HG02970 (cell line): Measurements from ENCODE around the gene NPPB.

Experiments used
- ATAC-seq: cut with Tn5 transposase; IDR thresholded peaks from one replicate; pipeline ENCODE4 v1.9.1; 2021; ENCODE audit warnings: mild to moderate bottlenecking, moderate library complexity, moderate number of reproducible peaks; ENCODE audit not compliant: unreplicated experiment, low FRiP score

Gene NPPB

GRCh38 chr1:11858968-11859871 is 475 bp upstream of the NPPB start:
- ATAC-seq, result no peak

- ATAC-seq, result no peak
Observed at GRCh38 chr1:11858158-11858557, 587 bp downstream of the NPPB start.

- no peak for ATAC-seq
Observed at GRCh38 chr1:11857164-11857851, 1.4 kb downstream of the NPPB start.

GRCh38 chr1:11856698-11857097 is 2.0 kb downstream of the NPPB start:
- no peak for ATAC-seq

GRCh38 chr1:11855430-11855829 is 3.3 kb downstream of the NPPB start:
- no peak for ATAC-seq

GRCh38 chr1:11854519-11854918 is 4.2 kb downstream of the NPPB start:
- ATAC-seq, result no peak

GRCh38 chr1:11851180-11851579 is 7.6 kb downstream of the NPPB start:
- no peak for ATAC-seq

GRCh38 chr1:11850156-11850555 is 8.6 kb downstream of the NPPB start:
- ATAC-seq, result no peak

GRCh38 chr1:11848373-11848700 is 10.4 kb downstream of the NPPB start:
- no peak for ATAC-seq

- no peak for ATAC-seq
Observed at GRCh38 chr1:11847667-11848372, 10.9 kb downstream of the NPPB start, which contains the start of gene NPPA. NPPA (minus strand) TSS chr1:11847783; CDS start chr1:11847684, 99 bp downstream.

- no peak for ATAC-seq
Observed at GRCh38 chr1:11845641-11846335, 13.0 kb downstream of the NPPB start.

- no peak for ATAC-seq
Observed at GRCh38 chr1:11842154-11843041, 16.3 kb downstream of the NPPB start.

GRCh38 chr1:11841245-11842153 is 17.2 kb downstream of the NPPB start:
- ATAC-seq, result no peak

- ATAC-seq, result no peak
Observed at GRCh38 chr1:11839727-11840705, 18.7 kb downstream of the NPPB start.

- no peak for ATAC-seq
Observed at GRCh38 chr1:11838349-11839272, 20.1 kb downstream of the NPPB start.

- no peak for ATAC-seq
Observed at GRCh38 chr1:11837767-11838348, 20.9 kb downstream of the NPPB start.
